ENCODE data around the gene TIMM29. TPM values are rescaled to one million over a fixed set of nuclear protein-coding genes. Genes with fewer than 3 reads are reported as not detected.

The TIMM29 gene
- 18.3 TPM for total RNA-seq (ENCODE audit: unreplicated experiment)
- long read RNA-seq, transcript TIMM29-201 (2 exons, 1,425 nt): major isoform, 9 of 10 reads
- long read RNA-seq, partial matches to known transcripts: 0 of 10 reads
- long read RNA-seq, other reads (novel, unspliced or antisense): 1 of 10 reads

DNA sequence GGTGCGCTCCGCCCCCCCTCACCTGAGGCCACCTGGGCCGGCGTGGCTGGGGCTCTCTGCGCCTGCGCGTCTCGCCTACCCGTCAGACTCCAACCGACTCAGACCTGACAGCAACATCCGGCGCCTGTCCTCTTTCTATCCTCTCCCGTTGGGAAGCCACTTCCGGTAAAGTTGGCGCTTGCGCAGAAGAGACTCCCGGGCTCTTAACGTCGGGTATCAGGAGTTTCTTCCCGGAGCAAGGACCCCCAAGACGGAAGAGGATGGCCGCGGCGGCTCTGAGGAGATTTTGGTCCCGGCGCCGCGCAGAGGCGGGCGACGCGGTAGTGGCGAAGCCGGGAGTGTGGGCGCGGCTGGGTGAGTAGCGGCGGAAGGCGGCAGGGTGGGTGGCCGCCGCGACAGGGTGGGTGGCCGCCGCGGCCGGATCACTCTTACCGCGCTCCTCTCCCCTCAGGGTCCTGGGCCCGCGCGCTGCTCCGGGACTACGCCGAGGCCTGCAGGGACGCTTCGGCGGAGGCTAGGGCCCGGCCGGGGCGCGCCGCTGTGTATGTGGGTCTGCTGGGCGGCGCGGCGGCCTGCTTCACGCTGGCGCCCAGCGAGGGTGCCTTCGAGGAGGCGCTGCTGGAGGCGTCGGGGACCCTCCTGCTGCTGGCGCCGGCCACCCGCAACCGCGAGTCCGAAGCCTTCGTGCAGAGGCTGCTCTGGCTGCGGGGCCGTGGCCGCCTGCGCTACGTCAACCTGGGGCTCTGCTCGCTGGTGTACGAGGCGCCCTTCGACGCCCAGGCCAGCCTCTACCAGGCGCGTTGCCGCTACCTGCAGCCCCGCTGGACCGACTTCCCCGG, at the start of gene TIMM29, which contains the start of gene YIPF2:
Gene TIMM29, plus strand, starts transcription at position 249 of the 839 bp plus-strand sequence. Its CDS starts 12 bp downstream, at position 261.
Gene YIPF2, minus strand, starts transcription at position 77 of the 839 bp plus-strand sequence. CDS start 229 bp downstream, outside the sequence.
- DNase-seq (ENCODE audit: low spot score): peak; percentile 87
- Mint-ChIP-seq H3K4me1 (ENCODE audit: unreplicated experiment) (no peaks in the 10 kb centered on the region), H3K4me3 (ENCODE audit: unreplicated experiment) (peak within 1 kb of the TSS; percentile 93), H3K36me3 (ENCODE audit: low read depth, unreplicated experiment) (peaks cover 5% of the 10 kb centered on the region), H3K27ac (ENCODE audit: unreplicated experiment) (peak within 1 kb of the TSS; percentile 81), H3K27me3 (ENCODE audit: unreplicated experiment) (peaks cover 9% of the 10 kb centered on the region), H3K9me3 (ENCODE audit: unreplicated experiment) (no peaks in the 10 kb centered on the region)
- no peak for TF ChIP-seq CTCF (IDR thresholded peaks at IDR 0.05; ENCODE audit: unreplicated experiment)

DNA sequence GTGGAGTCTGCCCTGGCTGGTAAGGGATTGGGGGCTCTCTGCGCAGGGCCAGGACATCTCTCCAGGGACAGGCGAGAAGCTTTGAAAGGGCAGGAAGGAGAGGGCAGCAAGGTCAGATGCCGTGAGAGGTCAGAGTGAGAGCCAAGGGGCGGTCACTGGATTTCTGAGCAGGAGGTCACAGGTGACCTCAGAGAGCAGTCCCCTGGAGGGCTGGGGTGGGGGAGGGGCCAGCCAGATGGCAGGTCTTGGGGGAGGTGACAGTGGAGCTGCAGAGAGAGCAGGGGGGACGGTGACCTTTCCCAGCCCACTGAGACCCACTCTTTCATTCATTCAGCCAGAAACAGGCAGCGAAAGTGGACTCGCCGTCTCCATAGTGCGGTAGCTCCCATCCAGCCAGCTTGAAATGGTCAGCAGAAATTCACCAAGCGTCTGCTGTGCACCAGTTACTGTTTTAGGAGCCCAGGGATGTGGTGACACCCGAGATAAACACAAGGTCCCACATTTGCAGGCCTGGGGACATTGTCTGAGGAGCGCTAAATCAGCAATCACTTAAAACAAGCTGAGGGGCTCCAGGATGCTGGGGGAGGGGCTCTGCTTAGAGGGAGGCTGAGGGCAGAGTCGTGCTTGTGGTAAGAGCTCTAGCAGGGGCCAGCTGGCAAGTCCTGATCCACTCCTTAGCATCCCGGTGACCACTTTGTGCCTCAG, 47.1 kb upstream of the TIMM29 start:
- H3K36me3 Mint-ChIP-seq (ENCODE audit: low read depth, unreplicated experiment): no peaks in the 10 kb centered on the region
- no peak for DNase-seq (ENCODE audit: low spot score)
- no peak for TF ChIP-seq CTCF (IDR thresholded peaks at IDR 0.05; ENCODE audit: unreplicated experiment)
- peaks cover 2% of the 10 kb centered on the region for H3K27me3 Mint-ChIP-seq (ENCODE audit: unreplicated experiment)
- H3K9me3 Mint-ChIP-seq (ENCODE audit: unreplicated experiment): no peaks in the 10 kb centered on the region
- no peak overlapping the region for H3K4me3 Mint-ChIP-seq (ENCODE audit: unreplicated experiment)
- peaks cover 15% of the 10 kb centered on the region for H3K4me1 Mint-ChIP-seq (ENCODE audit: unreplicated experiment)
- H3K27ac Mint-ChIP-seq (ENCODE audit: unreplicated experiment): no peak overlapping the region

DNA sequence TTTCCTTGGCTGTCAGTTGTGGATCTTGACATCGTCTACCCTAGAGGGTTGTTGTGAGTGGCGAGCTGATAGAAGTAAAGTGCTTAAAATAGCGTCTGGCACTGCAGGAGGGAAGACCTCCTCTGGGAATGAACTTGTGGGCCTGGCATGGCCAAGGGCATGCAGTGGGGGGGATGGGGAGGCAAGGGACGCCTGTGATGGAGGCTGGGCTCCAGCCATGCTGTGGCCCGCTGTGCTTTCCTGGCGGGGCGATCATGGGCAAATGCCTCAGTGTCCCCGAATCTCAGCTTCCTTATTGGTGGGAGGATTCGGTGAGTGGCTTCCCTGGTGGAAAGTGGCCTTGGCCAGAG, 46.5 kb upstream of the TIMM29 start:
- DNase-seq (ENCODE audit: low spot score): no peak
- Mint-ChIP-seq H3K36me3 (ENCODE audit: low read depth, unreplicated experiment) (no peaks in the 10 kb centered on the region), H3K27ac (ENCODE audit: unreplicated experiment) (no peak overlapping the region), H3K27me3 (ENCODE audit: unreplicated experiment) (peaks cover 2% of the 10 kb centered on the region), H3K9me3 (ENCODE audit: unreplicated experiment) (no peaks in the 10 kb centered on the region), H3K4me3 (ENCODE audit: unreplicated experiment) (no peak overlapping the region), H3K4me1 (ENCODE audit: unreplicated experiment) (peaks cover 16% of the 10 kb centered on the region)
- no peak for TF ChIP-seq CTCF (IDR thresholded peaks at IDR 0.05; ENCODE audit: unreplicated experiment)

DNA sequence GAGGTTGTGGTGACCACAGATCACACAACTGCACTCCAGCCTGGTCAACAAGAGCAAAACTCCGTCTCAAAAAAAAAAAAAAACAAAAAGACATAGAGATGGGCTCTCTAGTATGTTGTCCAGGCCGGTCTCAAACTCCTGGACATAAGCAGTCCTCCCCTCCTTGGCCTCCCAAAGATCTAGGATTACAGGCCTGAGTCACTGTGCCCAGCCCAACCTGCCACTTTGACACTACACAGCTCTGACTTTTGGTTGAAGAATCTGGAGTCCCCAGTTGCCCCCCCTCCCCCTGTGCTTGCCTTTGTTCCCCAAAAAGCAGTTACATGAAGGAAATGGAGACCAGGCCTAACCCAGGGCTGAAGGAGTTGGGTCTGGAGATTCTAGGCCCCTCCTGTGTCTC, 44.3 kb upstream of the TIMM29 start:
- H3K27ac Mint-ChIP-seq (ENCODE audit: unreplicated experiment): no peak overlapping the region
- no peak for TF ChIP-seq CTCF (IDR thresholded peaks at IDR 0.05; ENCODE audit: unreplicated experiment)
- DNase-seq (ENCODE audit: low spot score): no peak
- H3K4me1 Mint-ChIP-seq (ENCODE audit: unreplicated experiment): peaks cover 22% of the 10 kb centered on the region
- H3K36me3 Mint-ChIP-seq (ENCODE audit: low read depth, unreplicated experiment): no peaks in the 10 kb centered on the region
- H3K4me3 Mint-ChIP-seq (ENCODE audit: unreplicated experiment): no peak overlapping the region
- peaks cover 3% of the 10 kb centered on the region for H3K27me3 Mint-ChIP-seq (ENCODE audit: unreplicated experiment)
- H3K9me3 Mint-ChIP-seq (ENCODE audit: unreplicated experiment): no peaks in the 10 kb centered on the region
